Hepatocyte (in vitro differentiated cells): ENCODE results near the gene RNU6-9. TPM values are rescaled to one million over a fixed set of nuclear protein-coding genes. Genes with fewer than 3 reads are reported as not detected.
"Not testable (repeated sequence)": the region's sequence is repeated elsewhere in the genome, so short reads cannot be mapped to it uniquely, and the experiment has no call there.

ENCODE experiments used
- DNase-seq: peaks from one replicate; pipeline ENCODE4 v3.0.0-alpha.2; 2016; ENCODE audit warnings: low spot score
- H2AFZ ChIP-seq: fragments of 200-600 bp; sonication (generic); 2 replicates; pipeline ENCODE4 v1.6.0; 2016; ENCODE audit warnings: antibody characterized with exemption, mild to moderate bottlenecking
- H3K27ac ChIP-seq: fragments of 200-600 bp; sonication (generic); 2 replicates; pipeline ENCODE4 v1.5.1; 2016; ENCODE audit warnings: mild to moderate bottlenecking
- H3K27me3 ChIP-seq: fragments of 200-600 bp; sonication (generic); 2 replicates; pipeline ENCODE4 v1.6.1; 2016
- H3K36me3 ChIP-seq: fragments of 200-600 bp; sonication (generic); replicated peaks from 2 replicates; pipeline ENCODE4 v1.5.1; 2016; ENCODE audit warnings: low read depth; ENCODE audit not compliant: insufficient read depth
- H3K4me1 ChIP-seq: fragments of 200-600 bp; sonication (generic); 2 replicates; pipeline ENCODE4 v1.5.1; 2016; ENCODE audit warnings: mild to moderate bottlenecking, moderate library complexity; ENCODE audit not compliant: insufficient read depth
- H3K4me2 ChIP-seq: fragments of 200-600 bp; sonication (generic); 2 replicates; pipeline ENCODE4 v1.6.0; 2016
- H3K4me3 ChIP-seq: fragments of 200-600 bp; sonication (generic); 2 replicates; pipeline ENCODE4 v1.5.1; 2016; ENCODE audit warnings: mild to moderate bottlenecking
- H3K79me2 ChIP-seq: fragments of 200-600 bp; sonication (generic); 2 replicates; pipeline ENCODE4 v1.6.0; 2017; ENCODE audit warnings: mild to moderate bottlenecking
- H3K9me2 ChIP-seq: fragments of 200-600 bp; sonication (generic); replicated peaks from 2 replicates; pipeline ENCODE4 v1.6.0; 2017; ENCODE audit warnings: mild to moderate bottlenecking; ENCODE audit not compliant: insufficient read depth
- H3K9me3 ChIP-seq: fragments of 200-600 bp; sonication (generic); 2 replicates; pipeline ENCODE4 v1.5.1; 2016; ENCODE audit warnings: low read depth, mild to moderate bottlenecking
- H4K20me1 ChIP-seq: fragments of 200-600 bp; sonication (generic); 2 replicates; pipeline ENCODE4 v1.6.0; 2016; ENCODE audit warnings: mild to moderate bottlenecking; ENCODE audit not compliant: insufficient read depth, poor library complexity, severe bottlenecking
- CTCF ChIP-seq: fragments of 200-600 bp; sonication (generic); IDR thresholded peaks from 2 replicates; pipeline ENCODE4 v1.5.1; 2016; ENCODE audit warnings: antibody characterized with exemption, mild to moderate bottlenecking; ENCODE audit not compliant: poor library complexity
- EZH2 ChIP-seq: fragments of 200-600 bp; sonication (generic); IDR thresholded peaks from 2 replicates; pipeline ENCODE4 v1.6.1; 2016; ENCODE audit warnings: antibody characterized with exemption, mild to moderate bottlenecking, borderline replicate concordance
- EZH2phosphoT487 ChIP-seq: fragments of 200-600 bp; sonication (generic); IDR thresholded peaks from one replicate; pipeline ENCODE4 v1.6.1; 2018; ENCODE audit warnings: antibody characterized with exemption, mild to moderate bottlenecking, low read depth, moderate library complexity; ENCODE audit not compliant: unreplicated experiment, severe bottlenecking
- WGBS: methylation state at CpG from one replicate; pipeline ENCODE4 v1.1.6; 2016; ENCODE audit warnings: low lambda C conversion rate; ENCODE audit errors: missing lambda C conversion rate; 5-methylcytosine and 5-hydroxymethylcytosine counted together
- polyA plus RNA-seq: library from polyadenylated mRNA; unstranded; fragments of >200 nt; fragmentation: Nextera tagmentation; extraction: Ambion mirVana; gene quantifications from 2 replicates; pipeline ENCODE4 v1.2.1, GENCODE V29; 2016
- total RNA-seq: library from RNA; depleted of rRNA; stranded (reverse); fragments of >200 nt; gene quantifications from 2 replicates; pipeline ENCODE4 v1.2.3, GENCODE V29; 2014

The RNU6-9 gene
- total and polyA plus RNA-seq, 2 experiments from 2014 or later: not detected

GRCh38 chr19:875265-875879, 17.9 kb upstream of the RNU6-9 start:
- Histone ChIP-seq H2AFZ (no peak overlapping the region), H3K27me3 (no peaks in the 10 kb centered on the region), H3K4me3 (no peak overlapping the region), H3K4me2 (no peak overlapping the region), H4K20me1 (no peaks in the 10 kb centered on the region), H3K9me2 (no peaks in the 10 kb centered on the region), H3K4me1 (no peaks in the 10 kb centered on the region), H3K9me3 (no peaks in the 10 kb centered on the region), H3K36me3 (no peaks in the 10 kb centered on the region), H3K27ac (no peak overlapping the region), H3K79me2 (no peaks in the 10 kb centered on the region)
- no peak for DNase-seq
- 96% methylated on average over 28 of the region's 28 CpGs for WGBS
- TF ChIP-seq EZH2phosphoT487: no peak
- TF ChIP-seq EZH2: no peak
- TF ChIP-seq CTCF: no peak

- Histone ChIP-seq H3K27me3 (no peaks in the 10 kb centered on the region), H3K36me3 (no peaks in the 10 kb centered on the region), H3K9me3 (no peaks in the 10 kb centered on the region), H3K4me3 (no peak overlapping the region), H3K79me2 (no peaks in the 10 kb centered on the region), H2AFZ (no peak overlapping the region), H4K20me1 (no peaks in the 10 kb centered on the region), H3K4me1 (no peaks in the 10 kb centered on the region), H3K9me2 (no peaks in the 10 kb centered on the region), H3K27ac (no peak overlapping the region), H3K4me2 (no peak overlapping the region)
- no peak for DNase-seq
- 86% methylated on average over 18 of the region's 18 CpGs for WGBS
- no peak for TF ChIP-seq EZH2
- no peak for TF ChIP-seq EZH2phosphoT487
- no peak for TF ChIP-seq CTCF
Measured at GRCh38 chr19:876089-876488, 17.2 kb upstream of the RNU6-9 start.

GRCh38 chr19:876780-877314, 16.4 kb upstream of the RNU6-9 start:
- TF ChIP-seq EZH2phosphoT487: no peak
- TF ChIP-seq CTCF: no peak
- no peak for TF ChIP-seq EZH2
- H3K36me3 ChIP-seq: no peaks in the 10 kb centered on the region
- 93% methylated on average over 24 of the region's 29 CpGs for WGBS

GRCh38 chr19:877992-878660, 15.2 kb upstream of the RNU6-9 start:
- H3K9me3 ChIP-seq, H3K36me3 ChIP-seq: not testable (repeated sequence)

More at GRCh38 chr19:876780-877314, 16.4 kb upstream of the RNU6-9 start:
- no peaks in the 10 kb centered on the region for H4K20me1 ChIP-seq
- no peak overlapping the region for H3K27ac ChIP-seq
- H3K27me3 ChIP-seq: no peaks in the 10 kb centered on the region
- H3K4me3 ChIP-seq: no peak overlapping the region
- no peaks in the 10 kb centered on the region for H3K9me3 ChIP-seq
- no peaks in the 10 kb centered on the region for H3K79me2 ChIP-seq
- H3K4me1 ChIP-seq: no peaks in the 10 kb centered on the region
- H3K4me2 ChIP-seq: no peak overlapping the region
- no peak overlapping the region for H2AFZ ChIP-seq
- no peaks in the 10 kb centered on the region for H3K9me2 ChIP-seq
- DNase-seq: no peak

GRCh38 chr19:878751-879561, 14.3 kb upstream of the RNU6-9 start:
- not testable (repeated sequence) for H3K4me2 ChIP-seq, H3K36me3 ChIP-seq, H3K27me3 ChIP-seq, H3K9me3 ChIP-seq, H3K79me2 ChIP-seq, H3K4me3 ChIP-seq, DNase-seq, H3K9me2 ChIP-seq, H3K27ac ChIP-seq, H4K20me1 ChIP-seq, H2AFZ ChIP-seq, H3K4me1 ChIP-seq
- WGBS: 89% methylated on average over 24 of the region's 24 CpGs

More at GRCh38 chr19:877992-878660, 15.2 kb upstream of the RNU6-9 start:
- H4K20me1 ChIP-seq, H3K27ac ChIP-seq, H3K27me3 ChIP-seq, H3K4me3 ChIP-seq, H3K9me2 ChIP-seq, H3K79me2 ChIP-seq, DNase-seq, H3K4me1 ChIP-seq, H2AFZ ChIP-seq, H3K4me2 ChIP-seq: not testable (repeated sequence)
- no CpG with 5 or more reads among the region's 23 CpGs for WGBS
